IMR-90 (cell line): ENCODE results near the gene ACOT7. TPM values are rescaled to one million over a fixed set of nuclear protein-coding genes. Genes with fewer than 3 reads are reported as not detected.

Source experiments
- ATAC-seq: fragments of 200-7000 bp; cut with Tn5 transposase; 2 replicates; pipeline ENCODE4 v1.9.1; 2020; ENCODE audit warnings: low read depth, mild to moderate bottlenecking, moderate library complexity
- BruUV-seq: library from RNA; stranded (reverse); fragments of 400-500 nt; replicated peaks from 2 replicates; lab custom pipeline; 2021; lab: Mats Ljungman, UMichigan
- CTCF ChIA-PET: fragments of 300-600 bp; formaldehyde crosslinking; extraction: SDS; loops from one replicate; lab custom pipeline; 2021; ENCODE audit warnings: antibody characterized with exemption; lab: Yijun Ruan, JAX
- POLR2A ChIA-PET: fragments of 300-600 bp; sonication (Branson Sonifier 250); formaldehyde crosslinking; loops from one replicate; lab custom pipeline; 2022; ENCODE audit warnings: antibody characterized with exemption; ENCODE audit not compliant: unreplicated experiment; lab: Charles Lee
- DNase-seq: peaks from one replicate; pipeline ENCODE4 v3.0.0; 2013
- H2AFZ ChIP-seq: replicated peaks from 2 replicates; pipeline ENCODE3; 2013; ENCODE audit warnings: low read length, mild to moderate bottlenecking; ENCODE audit not compliant: poor library complexity
- H2AK5ac ChIP-seq: 2 replicates; pipeline ENCODE4 v1.6.1; 2013; ENCODE audit warnings: low read depth, low read length, inconsistent platforms
- H2AK9ac ChIP-seq: replicated peaks from 2 replicates; pipeline ENCODE3; 2013; ENCODE audit warnings: mild to moderate bottlenecking, low read depth, low read length, moderate library complexity; ENCODE audit not compliant: poor library complexity
- H2BK120ac ChIP-seq: 2 replicates; pipeline ENCODE4 v1.6.1; 2013; ENCODE audit warnings: low read depth, low read length, inconsistent platforms
- H2BK15ac ChIP-seq: 3 replicates; pipeline ENCODE4 v1.6.1; 2013; ENCODE audit warnings: low read depth, low read length, inconsistent platforms
- H2BK20ac ChIP-seq: 2 replicates; pipeline ENCODE4 v1.6.1; 2013; ENCODE audit warnings: low read depth, mild to moderate bottlenecking, inconsistent platforms, low read length, moderate library complexity
- H2BK5ac ChIP-seq: 2 replicates; pipeline ENCODE4 v1.6.1; 2013; ENCODE audit warnings: mild to moderate bottlenecking, low read depth, low read length, inconsistent platforms; ENCODE audit not compliant: poor library complexity, severe bottlenecking
- H3K14ac ChIP-seq: replicated peaks from 2 replicates; pipeline ENCODE4 v1.6.1; 2013; ENCODE audit warnings: low read depth, low read length, inconsistent platforms
- H3K18ac ChIP-seq: 2 replicates; pipeline ENCODE4 v1.6.1; 2013; ENCODE audit warnings: low read depth, low read length, control low read depth
- H3K23ac ChIP-seq: 2 replicates; pipeline ENCODE4 v1.6.1; 2013; ENCODE audit warnings: low read depth, low read length, inconsistent platforms
- H3K27ac ChIP-seq: 2 replicates; pipeline ENCODE4 v1.5.1; 2013; ENCODE audit warnings: mild to moderate bottlenecking, control low read depth, low read length; ENCODE audit not compliant: insufficient read depth
- H3K27me3 ChIP-seq: 2 replicates; pipeline ENCODE4 v1.6.1; 2013; ENCODE audit warnings: low read length; ENCODE audit not compliant: control insufficient read depth, insufficient read depth
- H3K36me3 ChIP-seq: 2 replicates; pipeline ENCODE4 v1.6.1; 2013; ENCODE audit warnings: low read length, mixed read lengths; ENCODE audit not compliant: control insufficient read depth, insufficient read depth
- H3K4ac ChIP-seq: 2 replicates; pipeline ENCODE4 v1.6.1; 2013; ENCODE audit warnings: low read depth, low read length, inconsistent platforms
- H3K4me1 ChIP-seq: 2 replicates; pipeline ENCODE4 v1.6.1; 2013; ENCODE audit warnings: low read length, mixed read lengths; ENCODE audit not compliant: control insufficient read depth, insufficient read depth
- H3K4me2 ChIP-seq: 2 replicates; pipeline ENCODE4 v1.6.1; 2013; ENCODE audit warnings: low read depth, mild to moderate bottlenecking, control low read depth, low read length, moderate library complexity
- H3K4me3 ChIP-seq: 2 replicates; pipeline ENCODE4 v1.5.1; 2013; ENCODE audit warnings: low read depth, mild to moderate bottlenecking, control low read depth, low read length, moderate library complexity; ENCODE audit not compliant: insufficient read depth
- H3K56ac ChIP-seq: 2 replicates; pipeline ENCODE4 v1.6.1; 2013; ENCODE audit warnings: low read length, inconsistent platforms; ENCODE audit not compliant: insufficient read depth; ENCODE audit errors: extremely low read depth
- H3K79me1 ChIP-seq, 2 experiments: 2 replicates each; pipeline ENCODE4 v1.6.1; 2013; ENCODE audit warnings: low read length in 2 of 2, inconsistent platforms in 1 of 2, low read depth in 1 of 2
- H3K9ac ChIP-seq: 2 replicates; pipeline ENCODE4 v1.6.1; 2013; ENCODE audit warnings: low read depth, low read length, control low read depth
- H3K9me1 ChIP-seq: 2 replicates; pipeline ENCODE4 v1.6.1; 2013; ENCODE audit warnings: low read length, inconsistent platforms; ENCODE audit not compliant: insufficient read depth
- H3K9me3 ChIP-seq: 2 replicates; pipeline ENCODE4 v1.6.1; 2013; ENCODE audit warnings: low read length; ENCODE audit not compliant: control insufficient read depth, insufficient read depth
- H4K20me1 ChIP-seq: 2 replicates; pipeline ENCODE4 v1.6.1; 2013; ENCODE audit warnings: low read length, inconsistent platforms; ENCODE audit not compliant: insufficient read depth
- H4K5ac ChIP-seq: 2 replicates; pipeline ENCODE4 v1.6.1; 2013; ENCODE audit warnings: mild to moderate bottlenecking, low read depth, low read length, control low read depth
- H4K8ac ChIP-seq, 2 experiments: 2 replicates each; pipeline ENCODE4 v1.6.1; 2013; ENCODE audit warnings: low read depth in 2 of 2, low read length in 2 of 2, control low read depth in 1 of 2, inconsistent platforms in 1 of 2
- H4K91ac ChIP-seq: 2 replicates; pipeline ENCODE4 v1.6.1; 2013; ENCODE audit warnings: low read depth, low read length, inconsistent platforms; ENCODE audit not compliant: insufficient read depth
- BHLHE40 ChIP-seq: fragments of 150-350 bp; IDR thresholded peaks from 2 replicates; pipeline ENCODE4 v1.6.1; 2016; ENCODE audit warnings: mild to moderate bottlenecking, low read depth, low read length
- CEBPB ChIP-seq: IDR thresholded peaks from 2 replicates; pipeline ENCODE4 v1.6.1; 2012; ENCODE audit warnings: low read depth, low read length, improper control_type of control experiment
- CHD1 ChIP-seq: IDR thresholded peaks from 2 replicates; pipeline ENCODE4 v1.6.1; 2012; ENCODE audit warnings: low read depth, low read length, improper control_type of control experiment
- CTCF ChIP-seq: conservative IDR thresholded peaks from 2 replicates; pipeline ENCODE4 v1.5.1; 2012; ENCODE audit warnings: mild to moderate bottlenecking, low read depth, low read length, improper control_type of control experiment
- ELK1 ChIP-seq: fragments of 150-350 bp; IDR thresholded peaks from 2 replicates; pipeline ENCODE4 v1.6.1; 2016; ENCODE audit warnings: low read depth, mild to moderate bottlenecking, low read length, moderate library complexity, borderline replicate concordance
- FOS ChIP-seq: fragments of 150-350 bp; IDR thresholded peaks from 2 replicates; pipeline ENCODE4 v1.6.1; 2016; ENCODE audit warnings: low read depth, low read length
- MAFK ChIP-seq: IDR thresholded peaks from 2 replicates; pipeline ENCODE4 v1.6.1; 2012; ENCODE audit warnings: low read depth, low read length, improper control_type of control experiment
- MXI1 ChIP-seq: IDR thresholded peaks from 2 replicates; pipeline ENCODE4 v1.6.1; 2012; ENCODE audit warnings: low read depth, mild to moderate bottlenecking, low read length, moderate library complexity, borderline replicate concordance
- NFE2L2 ChIP-seq: fragments of 150-350 bp; IDR thresholded peaks from 2 replicates; pipeline ENCODE4 v1.6.1; 2016; ENCODE audit warnings: low read depth, mild to moderate bottlenecking, low read length
- POLR2A ChIP-seq: IDR thresholded peaks from 2 replicates; pipeline ENCODE4 v1.6.1; 2012; ENCODE audit warnings: mild to moderate bottlenecking, low read depth, low read length
- RCOR1 ChIP-seq: IDR thresholded peaks from 2 replicates; pipeline ENCODE4 v1.6.1; 2012; ENCODE audit warnings: mild to moderate bottlenecking, low read length, improper control_type of control experiment; ENCODE audit not compliant: insufficient replicate concordance
- RFX5 ChIP-seq: IDR thresholded peaks from 2 replicates; pipeline ENCODE4 v1.8.0; 2012; ENCODE audit warnings: low read depth, mild to moderate bottlenecking, low read length, moderate library complexity
- SMC3 ChIP-seq: fragments of 150-350 bp; IDR thresholded peaks from 2 replicates; pipeline ENCODE4 v1.6.1; 2016; ENCODE audit warnings: low read depth, mild to moderate bottlenecking, antibody characterized with exemption, low read length, moderate library complexity
- WGBS, 2 experiments: methylation state at CpG; one replicate each; pipeline versions ENCODE4 v1.1.5 to v1.1.7; 2013; ENCODE audit warnings: missing lambda C conversion rate in 2 of 2; ENCODE audit not compliant: insufficient read length in 1 of 2; ENCODE audit errors: extremely low coverage in 2 of 2; 5-methylcytosine and 5-hydroxymethylcytosine counted together
- dilution Hi-C: fragments of 300-500 bp; cut with HindIII; formaldehyde crosslinking; loops from one replicate; pipeline ENCODE4 v1.14.3; 2018; ENCODE audit warnings: low sequenced_read_pairs; ENCODE audit not compliant: unreplicated experiment
- in situ Hi-C: fragments of 300-500 bp; cut with MboI; formaldehyde crosslinking; loops from 3 replicates; pipeline ENCODE4 v1.14.3; 2019; ENCODE audit warnings: low sequenced_read_pairs, inconsistent platforms, mixed read lengths
- intact Hi-C: fragments of 100-400 bp; cut with micrococcal nuclease; formaldehyde crosslinking; loops from 2 replicates; pipeline ENCODE4 v1.10.0; 2022
- polyA plus RNA-seq, 3 experiments: library from polyadenylated mRNA; depleted of rRNA; stranded (reverse); fragments of >200 nt; gene quantifications; 2 replicates each; pipeline ENCODE4 v1.2.3, GENCODE V29; 2012; ENCODE audit warnings: low replicate concordance in 1 of 3
- total RNA-seq: library from RNA; depleted of rRNA; stranded (reverse); fragments of >200 nt; gene quantifications from 2 replicates; pipeline ENCODE4 v1.2.3, GENCODE V29; 2012
- TF ChIP-seq, protein P1 (sequence below): fragments of 150-350 bp; IDR thresholded peaks from 2 replicates; pipeline ENCODE4 v1.6.1; 2017; ENCODE audit warnings: mild to moderate bottlenecking, antibody characterized with exemption, low read length, low read depth

Gene ACOT7
- total and polyA plus RNA-seq, 2 of the 4 experiments (the other 2 are of a cell fraction) = 51.6 to 242 TPM

- ChIA-PET CTCF (no interaction called here), POLR2A (no interaction called here)
- Histone ChIP-seq H2BK20ac (no peak overlapping the region), H4K91ac (no peak overlapping the region), H3K18ac (no peak overlapping the region), H3K36me3 (no peaks in the 10 kb centered on the region), H3K27ac (no peak overlapping the region), H3K4me1 (peaks cover 4% of the 10 kb centered on the region; the same call in 1 of the 2 replicates), H2BK120ac (no peak overlapping the region), H4K5ac (no peak overlapping the region), H3K9ac (no peak overlapping the region), H2BK5ac (no peak overlapping the region), H3K9me3 (no peaks in the 10 kb centered on the region), H2AFZ (no peak overlapping the region), H2AK5ac (no peak overlapping the region), H4K8ac (no peak overlapping the region), H3K27me3 (peaks cover 48% of the 10 kb centered on the region), H3K4ac (no peak overlapping the region), H3K4me3 (no peak overlapping the region), H3K9me1 (no peaks in the 10 kb centered on the region; the same call in 1 of the 2 replicates), H2AK9ac (no peak overlapping the region), H2BK15ac (no peak overlapping the region), H3K4me2 (no peak overlapping the region), H3K14ac (no peak overlapping the region), H3K79me1 (peaks cover 8 to 11% of the 10 kb centered on the region in 2 experiments), H3K23ac (no peak overlapping the region), H3K56ac (no peak overlapping the region), H4K20me1 (0 out of 2 replicates have a peak, but pooled peaks cover 4% of the 10 kb centered on the region)
- TF ChIP-seq BHLHE40 (no peak), MAFK (no peak), SMC3 (no peak), RCOR1 (no peak), MXI1 (no peak), POLR2A (no peak), RFX5 (no peak), FOS (no peak), CEBPB (no peak), NFE2L2 (no peak), CTCF (no peak), CHD1 (no peak), ELK1 (no peak)
- TF ChIP-seq, protein P1, sequence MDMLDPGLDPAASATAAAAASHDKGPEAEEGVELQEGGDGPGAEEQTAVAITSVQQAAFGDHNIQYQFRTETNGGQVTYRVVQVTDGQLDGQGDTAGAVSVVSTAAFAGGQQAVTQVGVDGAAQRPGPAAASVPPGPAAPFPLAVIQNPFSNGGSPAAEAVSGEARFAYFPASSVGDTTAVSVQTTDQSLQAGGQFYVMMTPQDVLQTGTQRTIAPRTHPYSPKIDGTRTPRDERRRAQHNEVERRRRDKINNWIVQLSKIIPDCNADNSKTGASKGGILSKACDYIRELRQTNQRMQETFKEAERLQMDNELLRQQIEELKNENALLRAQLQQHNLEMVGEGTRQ = no peak
- intact Hi-C loops = no loop called here
- no TSS peak for BruUV-seq
- ATAC-seq (no peak), DNase-seq (no peak)
- dilution Hi-C loops = no loop called here
- in situ Hi-C loops = no loop called here
- WGBS, 2 experiments = 20% methylated on average over 1 of the region's 7 CpGs; no CpG with 5 or more reads in 1 of the 2 experiments
Observed at GRCh38 chr1:6239213-6239752, 154.3 kb downstream of the ACOT7 start.
